Lung (tissue), 12 donors: Measurements from ENCODE around the gene ZNF394. TPM values are rescaled to one million over a fixed set of nuclear protein-coding genes. Genes with fewer than 3 reads are reported as not detected.

ENCODE experiments used
- ATAC-seq: fragments of 200-7000 bp; cut with Tn5 transposase; one replicate; pipeline ENCODE4 v1.9.1; 2020; ENCODE audit warnings: moderate number of reproducible peaks; ENCODE audit not compliant: insufficient read depth, low FRiP score
- DNase-seq, 3 donors: peaks; one replicate each; pipeline ENCODE4 v3.0.0-alpha.2; 2013 to 2017
- H3K27ac ChIP-seq, 2 donors: one replicate each; pipeline ENCODE4 v1.5.1; 2013; ENCODE audit warnings: mild to moderate bottlenecking in 2 of 2, moderate library complexity in 2 of 2, control low read depth in 1 of 2, inconsistent platforms in 1 of 2, low read depth in 1 of 2, low read length in 1 of 2
- H3K27me3 ChIP-seq, 3 donors: one replicate each; pipeline ENCODE4 v1.5.1; 2013; ENCODE audit warnings: low read length in 2 of 3; ENCODE audit not compliant: control insufficient read depth in 3 of 3, insufficient read depth in 3 of 3
- H3K36me3 ChIP-seq, 4 donors: one replicate each; pipeline ENCODE4 v1.5.1; 2013; ENCODE audit warnings: low read length in 4 of 4, mild to moderate bottlenecking in 1 of 4, moderate library complexity in 1 of 4; ENCODE audit not compliant: control insufficient read depth in 4 of 4, insufficient read depth in 4 of 4
- H3K4me1 ChIP-seq, 5 donors: one replicate each; pipeline ENCODE4 v1.5.1; 2013; ENCODE audit warnings: low read length in 5 of 5, mild to moderate bottlenecking in 2 of 5, moderate library complexity in 1 of 5; ENCODE audit not compliant: control insufficient read depth in 5 of 5, insufficient read depth in 5 of 5
- H3K4me3 ChIP-seq: one replicate; pipeline ENCODE4 v1.5.1; 2013; ENCODE audit warnings: mild to moderate bottlenecking, control low read depth, moderate library complexity
- H3K9ac ChIP-seq, 2 donors: one replicate each; pipeline ENCODE4 v1.5.1; 2013; ENCODE audit warnings: low read length in 2 of 2, control low read depth in 1 of 2; ENCODE audit not compliant: insufficient read depth in 1 of 2
- H3K9me3 ChIP-seq, 4 donors: one replicate each; pipeline ENCODE4 v1.5.1; 2013; ENCODE audit warnings: low read length in 3 of 4, mild to moderate bottlenecking in 1 of 4, moderate library complexity in 1 of 4; ENCODE audit not compliant: control insufficient read depth in 4 of 4, insufficient read depth in 3 of 4
- CTCF ChIP-seq: IDR thresholded peaks from 2 replicates; pipeline ENCODE4 v1.5.1; 2012; ENCODE audit warnings: mild to moderate bottlenecking; ENCODE audit errors: control extremely low read depth, extremely low read depth
- WGBS, 2 donors: extraction: QIAGEN DNeasy Blood & Tissue Kit; methylation state at CpG; one replicate each; pipeline ENCODE4 v1.1.7; 2013; 5-methylcytosine and 5-hydroxymethylcytosine counted together
- polyA plus RNA-seq, 2 donors: library from polyadenylated mRNA; stranded (reverse); fragments of 200-250 nt; gene quantifications; one replicate each; pipeline ENCODE4 v1.2.1, GENCODE V29; 2013
- total RNA-seq, 2 donors: library from RNA; depleted of rRNA in 1 of 2; stranded (reverse); fragments of >200 nt in 1 of 2; gene quantifications; one replicate each; pipeline ENCODE4 v1.2.1, GENCODE V29; 2014 to 2021
- donor health status: control.
- donor health status: control.
- donor health status: Bipolar disorder and iron deficiency.
- donor health status: healthy.
- donor health status: DM: yes; HTN: yes; CAD: no.

Gene ZNF394
- total and polyA plus RNA-seq, 4 donors: 18.5 to 44.5 (median 26.4) TPM

DNA sequence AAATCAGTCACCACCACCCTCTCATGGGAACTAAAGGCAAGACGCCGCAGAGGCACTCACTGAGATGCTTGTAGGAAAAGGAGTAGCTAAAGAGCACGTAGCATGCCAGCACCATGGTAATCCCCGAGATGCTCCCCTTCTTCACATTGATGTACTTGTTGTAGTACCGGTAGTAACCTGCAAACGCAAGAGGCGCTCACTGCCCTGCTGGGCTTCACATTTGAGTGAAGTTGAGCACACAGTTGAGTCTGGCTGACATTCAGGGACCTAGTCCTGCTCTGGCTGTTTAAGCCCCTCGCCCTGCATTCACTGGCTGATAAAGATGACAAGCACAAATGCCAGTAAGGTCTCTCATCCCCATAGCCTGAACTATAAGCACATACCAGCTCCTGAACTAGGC lies 41.0 kb downstream of the ZNF394 start:
- no peaks in the 10 kb centered on the region for H3K27me3 ChIP-seq
- H3K4me3 ChIP-seq: no peak overlapping the region
- no peak for ATAC-seq
- peaks cover 3 to 49% (median 46%) of the 10 kb centered on the region in 4 donors for H3K36me3 ChIP-seq
- H3K9ac ChIP-seq: no peak overlapping the region
- H3K4me1 ChIP-seq: peaks cover 0 to 5% (median 0%) of the 10 kb centered on the region in 5 donors
- H3K9me3 ChIP-seq: no peaks in the 10 kb centered on the region
- WGBS, 2 donors: 93 to 94% methylated on average over 8 of the region's 8 CpGs
- no peak overlapping the region for H3K27ac ChIP-seq
- DNase-seq: no peak
- no peak for TF ChIP-seq CTCF

- 87 to 93% methylated on average over 26 of the region's 26 CpGs for WGBS, 2 donors
Observed at GRCh38 chr7:99457650-99458493, 42.2 kb downstream of the ZNF394 start.

DNA sequence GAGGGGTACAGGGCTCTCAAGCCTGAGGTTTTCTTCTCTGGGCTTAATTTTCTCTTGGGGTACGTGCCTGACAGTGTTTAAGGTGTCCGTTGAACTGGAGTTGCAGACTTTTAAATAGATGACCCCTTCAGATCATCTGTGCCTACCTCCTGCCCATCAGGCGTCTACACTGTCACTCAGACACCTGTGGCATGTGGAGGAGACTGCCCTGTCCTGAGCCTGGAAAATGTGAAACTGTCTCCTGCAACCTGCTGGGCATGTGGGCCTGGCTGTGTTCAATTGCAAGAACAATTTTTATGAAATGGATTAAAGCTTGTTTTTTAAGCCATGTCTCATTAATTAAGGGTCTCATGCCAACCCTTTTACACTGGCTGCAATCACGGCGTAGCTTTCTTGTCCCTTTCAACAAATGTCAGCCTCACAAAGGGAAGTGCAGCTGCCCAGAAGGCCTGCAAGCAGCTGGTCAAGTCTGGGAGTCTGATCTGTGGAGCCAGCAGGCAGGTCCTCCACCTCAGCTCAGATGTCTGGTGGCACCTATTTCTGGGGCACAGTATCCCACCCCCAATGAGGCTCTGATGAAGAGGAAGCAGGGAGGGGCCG lies 42.9 kb downstream of the ZNF394 start:
- 90 to 91% methylated on average over 6 of the region's 6 CpGs for WGBS, 2 donors
- Histone ChIP-seq H3K9me3 (no peaks in the 10 kb centered on the region), H3K27me3 (no peaks in the 10 kb centered on the region), H3K9ac (no peak overlapping the region), H3K27ac (no peak overlapping the region), H3K36me3 (peaks cover 3 to 66% (median 41%) of the 10 kb centered on the region in 4 donors), H3K4me3 (no peak overlapping the region), H3K4me1 (peaks cover 0 to 5% (median 0%) of the 10 kb centered on the region in 5 donors)
- DNase-seq: no peak
- ATAC-seq: no peak
- TF ChIP-seq CTCF: no peak

More at GRCh38 chr7:99457650-99458493, 42.2 kb downstream of the ZNF394 start:
- Histone ChIP-seq H3K36me3 (peaks cover 3 to 59% (median 41%) of the 10 kb centered on the region in 4 donors), H3K9ac (no peak overlapping the region), H3K4me1 (peaks cover 0 to 5% (median 0%) of the 10 kb centered on the region in 5 donors), H3K27me3 (no peaks in the 10 kb centered on the region), H3K27ac (no peak overlapping the region), H3K9me3 (no peaks in the 10 kb centered on the region), H3K4me3 (no peak overlapping the region)
- TF ChIP-seq CTCF: no peak
- ATAC-seq: no peak
- no peak for DNase-seq
